Stimulated activated CD8-positive, alpha-beta memory T cell treated with anti-CD3 and anti-CD28 coated beads, Interleukin-7, amount 100 ng/mL, for 24 hours (primary cell): Measurements from ENCODE around the gene KLF13.
A peak's percentile ranks its signal among the peaks of the same experiment; 100 is the strongest.

Source experiments
- DNase-seq: peaks from one replicate; pipeline ENCODE4 v3.0.0-alpha.2; 2020; ENCODE audit warnings: low read depth

Gene KLF13

DNA sequence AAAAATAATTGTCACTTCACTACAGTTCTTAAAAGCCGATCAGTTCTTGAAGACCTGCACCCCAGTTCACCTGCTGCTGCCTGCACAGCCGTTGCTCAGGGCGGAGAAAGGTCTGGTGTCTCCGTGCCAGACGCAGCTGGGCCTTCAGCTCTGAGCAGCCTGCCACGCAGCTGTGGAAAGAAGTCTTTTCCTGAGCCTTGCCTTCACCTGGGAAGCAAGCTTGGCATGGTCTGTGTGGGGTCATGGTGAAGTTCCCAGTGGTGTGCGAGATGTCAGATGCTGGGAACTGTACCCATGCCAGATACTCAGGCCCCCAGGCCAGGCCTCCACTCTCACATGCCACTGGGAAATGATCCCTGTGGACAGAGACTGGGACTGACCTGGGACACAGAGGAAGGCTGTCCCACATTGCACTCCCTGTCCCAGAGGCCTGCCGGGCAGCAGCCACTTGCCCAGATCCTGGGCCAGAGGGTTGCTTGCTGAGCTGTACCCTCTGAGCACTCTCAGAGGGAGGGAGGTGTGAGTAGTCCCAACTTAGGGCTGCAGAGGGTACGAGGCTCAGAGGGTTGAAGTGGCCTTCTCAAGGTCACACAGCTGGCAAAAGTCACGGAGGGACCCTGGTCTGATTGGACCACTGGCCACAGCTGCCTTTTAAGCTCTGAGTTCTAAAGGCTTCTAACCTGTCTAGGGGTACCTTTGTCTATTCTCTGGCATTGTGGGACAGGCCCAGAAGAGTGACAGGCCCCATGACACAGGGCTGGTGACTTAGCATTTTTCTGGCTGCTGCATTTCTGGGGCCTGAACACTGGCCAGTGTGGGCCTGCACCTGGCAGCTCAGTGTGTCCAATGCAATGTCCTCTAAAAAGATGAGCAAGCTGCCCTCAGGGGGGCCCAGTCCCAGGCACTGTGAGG is 55.4 kb downstream of the KLF13 start:
- DNase-seq, result no peak

DNA sequence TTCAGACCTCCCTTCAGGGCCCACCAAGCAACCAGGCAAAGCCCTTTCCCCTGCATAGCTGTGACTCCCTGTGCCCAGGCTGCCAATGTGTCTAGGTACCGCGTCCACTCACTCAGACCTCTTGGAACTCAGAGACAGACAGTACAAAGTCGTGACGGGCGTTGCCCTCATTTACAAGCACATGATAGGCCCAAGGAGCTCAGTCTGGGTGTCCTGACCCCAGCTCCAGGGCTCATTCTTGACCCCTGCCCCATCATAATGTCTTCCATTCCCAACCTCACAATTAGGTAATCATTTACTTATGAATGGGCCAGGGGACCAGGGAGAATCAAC is 56.0 kb downstream of the KLF13 start:
- DNase-seq, result no peak

DNA sequence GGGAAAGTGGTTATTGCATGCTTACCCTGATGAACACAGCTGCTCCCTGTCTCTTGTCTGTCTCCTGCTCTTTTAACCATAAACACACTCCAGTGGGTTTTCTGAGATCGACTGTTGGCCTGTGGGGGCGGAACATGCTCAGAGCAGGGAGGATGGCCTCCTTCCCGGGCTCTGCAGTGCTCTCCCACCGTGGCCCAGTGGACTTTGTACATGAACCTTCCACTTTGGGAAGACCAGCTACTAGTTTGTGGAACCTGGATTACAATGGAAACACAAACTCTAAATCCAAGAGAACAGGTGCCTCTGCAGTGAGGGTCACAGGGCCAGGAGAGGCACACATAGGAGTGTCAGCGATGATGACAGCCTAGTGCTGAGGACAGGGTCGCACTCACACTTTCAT is 56.5 kb downstream of the KLF13 start:
- no peak for DNase-seq

DNA sequence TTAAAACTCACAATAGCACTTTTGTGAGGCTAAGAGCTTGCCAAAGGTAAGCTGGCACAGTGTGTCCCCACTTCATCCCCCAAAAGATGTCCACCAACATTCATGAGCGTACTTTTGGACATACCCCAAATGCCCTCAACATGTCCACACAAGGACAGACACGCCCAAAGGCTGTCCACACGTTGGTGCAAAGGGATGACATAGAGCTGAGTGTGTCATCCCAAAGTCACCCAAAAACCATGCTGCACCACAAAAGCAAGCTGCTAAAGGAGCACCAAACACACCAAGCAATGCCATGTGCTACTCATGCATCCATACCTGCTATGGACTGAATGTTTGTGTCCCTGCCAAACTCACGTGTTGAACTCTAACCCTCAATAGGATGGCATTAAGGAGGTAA is 57.9 kb downstream of the KLF13 start:
- DNase-seq, result no peak

DNA sequence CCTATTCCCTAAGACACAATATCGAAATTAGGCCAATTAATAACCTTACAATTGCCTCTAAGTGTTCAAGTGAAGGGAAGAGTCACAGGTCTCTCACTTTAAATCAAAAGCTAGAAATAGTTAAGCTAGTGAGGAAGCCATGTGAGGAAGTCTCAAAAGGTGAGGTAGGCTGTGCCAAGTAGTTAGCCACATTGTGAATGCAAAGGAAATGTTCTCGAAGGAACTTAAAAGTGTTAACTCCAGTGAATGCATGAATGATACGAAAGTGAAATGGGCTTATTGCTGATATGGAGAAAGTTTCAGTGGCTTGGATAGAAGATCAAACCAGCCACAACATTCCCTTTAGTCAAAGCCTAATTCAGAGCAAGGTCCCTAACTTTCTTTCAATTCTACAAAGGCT is 59.1 kb downstream of the KLF13 start:
- DNase-seq, result no peak

DNA sequence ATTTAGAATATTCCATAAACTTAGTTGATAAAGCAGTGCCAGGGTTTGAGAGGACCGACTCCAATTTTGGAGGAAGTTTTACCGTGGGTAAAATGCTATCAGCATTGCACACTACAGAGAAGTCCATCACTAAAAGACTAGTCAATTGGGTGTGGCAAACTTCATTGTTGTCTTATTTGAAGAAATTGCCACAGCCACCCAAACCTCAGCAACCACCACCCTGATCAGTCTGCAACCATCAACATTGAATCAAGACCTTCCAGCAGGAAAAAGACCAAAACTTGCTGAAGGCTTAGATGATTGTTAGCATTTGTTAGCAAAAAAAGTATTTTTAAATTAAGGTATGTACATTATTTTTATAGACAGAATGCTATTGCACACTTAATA is 60.5 kb downstream of the KLF13 start:
- DNase-seq, result no peak

DNA sequence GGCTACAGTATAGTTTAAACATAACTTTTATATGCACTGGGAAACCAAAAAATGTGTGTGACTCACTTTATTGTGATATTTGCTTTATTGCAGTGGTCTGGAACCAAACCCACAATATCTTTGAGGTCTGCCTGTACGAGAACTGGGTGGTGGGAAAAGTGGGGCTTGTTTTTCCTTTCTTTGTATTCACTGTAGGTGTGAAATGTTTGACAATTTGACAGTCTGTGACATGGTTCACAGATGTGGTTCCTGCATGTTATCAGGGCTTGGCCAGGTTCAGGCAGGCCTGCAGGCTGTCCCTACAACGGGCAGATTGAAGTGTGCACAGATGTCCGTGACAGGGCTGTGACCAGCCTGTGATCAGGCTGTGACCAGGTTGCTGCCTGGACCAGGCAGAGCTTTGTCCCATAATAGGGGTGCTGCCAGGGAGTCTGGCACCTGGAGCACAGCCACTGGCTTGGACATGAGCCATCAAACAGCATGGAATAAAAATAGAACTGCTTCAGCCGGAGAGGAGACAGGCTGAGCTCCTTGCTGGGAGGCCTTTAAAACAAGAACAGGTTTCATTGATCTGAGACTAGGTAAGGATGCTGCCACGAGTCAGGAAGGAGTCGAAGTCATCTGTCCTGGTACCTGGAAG is 61.0 kb downstream of the KLF13 start:
- no peak for DNase-seq

DNA sequence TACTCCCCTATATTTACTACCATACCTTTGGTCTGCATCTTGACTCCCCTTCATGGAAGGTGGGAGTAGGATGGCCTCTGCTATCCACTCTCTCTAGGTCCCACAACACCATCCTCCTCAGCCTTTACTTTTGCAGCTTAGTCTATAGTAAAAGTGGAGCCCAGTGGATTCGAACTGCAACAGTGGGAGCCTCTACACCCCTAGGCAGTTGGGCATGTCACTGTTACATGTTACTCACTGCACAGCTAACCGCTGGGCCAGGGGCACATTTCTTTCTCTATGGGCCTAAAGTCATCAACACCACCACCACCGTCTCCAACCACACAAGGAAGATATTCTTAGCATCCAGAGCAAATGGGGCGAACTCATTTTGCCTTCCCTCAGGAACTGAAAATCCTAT is 62.9 kb downstream of the KLF13 start:
- no peak for DNase-seq

DNA sequence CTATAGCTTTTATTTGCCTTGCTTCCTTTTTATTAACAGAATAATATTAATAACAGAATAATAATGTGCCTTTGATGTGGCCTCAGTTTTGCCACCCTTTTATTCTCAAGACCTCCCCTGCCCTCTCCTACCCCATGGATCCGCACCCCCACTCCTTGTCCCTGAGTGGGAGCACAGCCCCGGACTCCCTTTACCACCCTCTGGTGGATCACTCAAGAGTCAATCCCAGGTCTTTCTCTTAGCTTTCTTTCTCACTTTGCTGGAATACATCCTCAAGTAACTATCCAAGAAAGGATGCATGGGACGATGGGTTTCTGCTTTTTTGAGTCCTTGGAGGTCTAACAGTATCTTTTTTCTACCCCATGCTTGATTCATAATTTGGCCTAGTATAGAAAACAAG is 63.4 kb downstream of the KLF13 start:
- DNase-seq, result no peak

DNA sequence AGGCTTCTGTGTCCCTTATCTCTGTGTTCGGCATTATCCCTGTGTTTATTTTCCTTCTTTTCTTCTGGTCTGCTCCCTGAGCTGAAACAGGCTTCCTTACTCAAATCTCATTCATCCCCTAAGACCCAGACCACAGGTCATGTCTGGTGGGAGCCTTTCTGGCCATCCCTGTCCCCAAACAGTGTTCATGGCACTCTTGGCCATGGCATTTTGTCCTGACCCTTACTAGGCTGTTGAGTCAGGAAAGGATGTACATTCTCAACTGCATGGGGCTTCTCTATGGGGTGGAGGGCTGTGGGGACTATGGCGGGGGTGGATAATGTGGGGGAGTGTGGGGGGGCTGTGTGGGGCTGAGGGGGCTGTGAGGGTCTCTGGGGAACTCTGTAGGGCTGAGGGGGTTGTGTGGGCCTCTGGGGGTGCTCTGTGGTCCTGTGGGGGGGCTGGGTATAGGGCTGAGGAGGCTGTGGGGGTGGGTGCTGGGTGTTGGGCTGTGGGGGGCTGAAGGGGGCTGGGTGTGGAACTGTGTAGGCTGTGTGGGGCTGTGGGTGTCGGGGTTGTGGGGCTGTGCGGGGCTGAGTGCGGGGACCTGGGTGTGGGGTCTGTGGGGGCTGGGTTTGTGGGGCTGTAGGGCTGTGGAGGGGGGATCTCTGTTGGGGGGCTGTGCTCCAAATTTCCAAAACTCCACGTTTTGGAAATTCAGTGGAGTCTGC is 64.3 kb downstream of the KLF13 start:
- DNase-seq, result no peak

DNA sequence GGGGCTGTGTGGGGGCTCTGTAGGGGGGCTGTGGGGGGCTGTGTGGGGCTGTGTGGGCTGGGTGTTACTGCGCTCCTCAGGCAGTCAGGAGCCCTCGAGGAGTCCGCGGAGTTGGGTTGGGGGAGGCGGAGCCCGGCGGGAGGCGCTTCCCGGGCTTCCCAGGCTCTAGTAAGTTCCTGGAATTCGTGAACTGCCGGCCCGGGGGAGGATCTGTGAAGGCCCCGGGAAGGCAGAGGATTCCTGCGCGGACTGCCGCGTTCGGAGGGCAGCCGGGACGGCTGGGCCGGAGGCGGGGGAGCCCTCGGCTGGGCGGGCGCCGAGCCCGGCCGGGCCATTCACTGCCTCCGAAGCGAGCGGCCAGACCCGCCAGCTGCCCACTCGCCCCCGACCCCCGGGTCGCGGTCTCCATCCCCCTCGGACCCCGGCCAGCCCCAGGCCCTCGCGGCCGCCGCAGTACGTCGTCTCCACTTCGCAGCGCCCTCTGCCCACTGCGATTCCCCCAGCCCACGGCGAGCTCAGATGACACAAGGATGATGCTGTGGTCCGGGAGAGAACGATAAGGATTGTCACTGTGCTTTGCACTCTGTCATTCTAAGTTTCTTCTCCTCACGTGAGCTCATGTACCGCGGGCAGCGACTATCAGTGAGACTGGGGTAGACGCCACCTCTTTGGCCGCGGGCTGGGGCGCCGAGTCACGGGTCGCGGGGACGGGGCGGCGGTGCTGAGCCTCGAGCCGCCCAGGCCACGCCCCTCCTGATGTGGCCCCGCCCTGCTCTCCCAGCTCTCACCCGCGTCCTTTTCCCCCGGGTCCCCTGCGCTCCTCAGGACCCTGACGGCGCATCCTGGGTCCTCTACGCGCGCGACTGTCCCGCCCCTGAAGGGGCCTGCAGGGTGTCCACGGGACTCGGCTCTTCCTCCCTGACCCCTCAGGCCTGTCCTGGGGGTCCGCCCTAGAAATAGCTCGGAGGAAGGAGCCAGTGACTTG is 65.3 kb downstream of the KLF13 start:
- peak; percentile 65 for DNase-seq

DNA sequence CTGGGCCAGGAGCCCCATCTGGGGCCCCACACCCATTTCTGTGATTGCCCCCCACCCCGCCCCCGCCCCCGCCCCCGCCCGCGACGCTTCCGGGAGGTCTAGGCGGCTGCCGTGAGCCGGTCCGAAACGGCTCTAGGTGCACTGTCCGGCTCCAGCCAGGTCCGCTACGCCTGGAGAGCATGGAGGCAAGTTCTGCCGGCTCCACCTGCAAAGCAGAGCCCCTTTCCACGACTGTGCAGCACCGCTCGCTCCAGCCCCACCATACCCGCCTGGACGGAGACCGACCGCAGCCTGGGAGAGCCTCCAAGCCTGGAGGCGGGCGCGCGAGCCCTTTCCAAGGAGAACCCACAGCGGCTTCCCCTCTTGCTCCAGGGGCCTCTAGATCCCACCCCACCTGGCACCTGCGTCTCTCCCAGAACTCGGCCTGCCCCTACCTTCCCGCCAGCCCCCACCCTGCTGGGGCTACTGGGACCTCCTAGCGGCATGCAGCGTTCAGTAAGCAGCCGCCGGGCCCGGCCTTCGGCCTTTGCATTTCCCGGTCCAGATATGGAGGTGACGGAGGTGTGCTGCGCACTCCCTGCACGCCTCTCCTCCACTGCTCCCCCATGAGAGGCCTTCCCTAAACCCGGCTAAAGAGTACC is 66.2 kb downstream of the KLF13 start:
- DNase-seq, result no peak

DNA sequence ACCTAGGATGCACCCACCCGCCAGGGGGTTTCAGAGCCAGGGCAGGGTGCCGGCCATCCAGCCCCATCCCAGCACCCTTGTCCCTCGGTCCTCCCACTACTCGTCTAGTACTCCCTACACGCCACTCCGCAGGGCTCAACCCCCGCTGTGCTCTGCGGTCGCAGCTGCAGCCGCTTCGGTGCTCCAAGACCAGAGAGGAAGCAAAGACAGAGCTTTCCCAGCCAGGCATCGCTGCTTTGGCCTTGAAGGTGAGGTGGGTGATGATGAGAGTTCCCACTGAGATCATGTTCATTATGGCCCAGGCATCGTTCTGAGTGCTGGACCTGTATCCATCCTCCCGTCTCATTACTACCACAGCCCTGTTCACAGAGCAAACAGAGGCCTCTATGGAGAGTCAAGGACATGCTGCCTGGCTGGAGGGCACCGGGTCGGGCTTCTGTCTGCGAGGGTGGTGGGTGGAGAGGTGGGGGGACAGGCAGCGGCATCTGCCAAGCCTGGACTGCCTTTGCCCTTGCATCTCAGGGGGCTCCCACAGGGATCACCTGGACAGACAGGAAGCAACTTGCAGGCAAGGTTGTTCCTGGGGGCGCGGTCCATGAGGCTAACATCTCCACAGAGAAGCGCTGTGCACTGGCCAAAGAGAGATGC is 66.9 kb downstream of the KLF13 start:
- DNase-seq, result no peak

DNA sequence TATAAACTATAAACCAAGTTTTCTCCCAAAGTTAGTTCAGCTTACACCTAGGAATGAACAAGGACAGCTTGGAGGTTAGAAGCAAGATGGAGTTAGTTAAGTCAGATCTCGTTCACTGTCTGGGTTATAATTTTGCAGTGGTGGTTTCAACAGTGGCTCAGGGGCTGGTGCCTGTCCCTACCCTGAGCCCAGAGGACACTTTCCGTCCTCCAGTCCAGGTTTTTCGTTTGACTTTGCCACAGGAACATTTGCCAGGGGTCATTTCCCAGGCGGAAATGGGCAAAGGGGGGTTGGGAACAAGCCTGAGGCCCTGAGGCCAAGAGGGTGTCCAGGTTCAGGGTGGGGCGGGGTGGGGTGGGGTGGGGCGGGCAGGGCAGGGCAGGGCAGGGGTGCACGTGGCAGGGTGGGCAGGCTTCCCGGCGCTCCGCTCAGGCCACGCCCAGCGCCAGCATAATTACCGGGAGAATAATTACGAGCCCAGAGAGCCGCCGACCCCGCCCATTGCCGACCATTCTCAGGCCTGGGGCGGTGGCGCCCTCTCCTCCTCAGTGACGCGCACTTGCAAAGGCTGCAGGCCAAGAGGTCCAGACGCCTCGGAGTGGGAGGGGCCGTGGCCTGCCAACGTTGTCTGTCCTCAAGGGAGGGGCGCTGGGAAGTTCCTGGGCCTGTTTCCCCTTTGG is 70.4 kb downstream of the KLF13 start:
- DNase-seq, result no peak

DNA sequence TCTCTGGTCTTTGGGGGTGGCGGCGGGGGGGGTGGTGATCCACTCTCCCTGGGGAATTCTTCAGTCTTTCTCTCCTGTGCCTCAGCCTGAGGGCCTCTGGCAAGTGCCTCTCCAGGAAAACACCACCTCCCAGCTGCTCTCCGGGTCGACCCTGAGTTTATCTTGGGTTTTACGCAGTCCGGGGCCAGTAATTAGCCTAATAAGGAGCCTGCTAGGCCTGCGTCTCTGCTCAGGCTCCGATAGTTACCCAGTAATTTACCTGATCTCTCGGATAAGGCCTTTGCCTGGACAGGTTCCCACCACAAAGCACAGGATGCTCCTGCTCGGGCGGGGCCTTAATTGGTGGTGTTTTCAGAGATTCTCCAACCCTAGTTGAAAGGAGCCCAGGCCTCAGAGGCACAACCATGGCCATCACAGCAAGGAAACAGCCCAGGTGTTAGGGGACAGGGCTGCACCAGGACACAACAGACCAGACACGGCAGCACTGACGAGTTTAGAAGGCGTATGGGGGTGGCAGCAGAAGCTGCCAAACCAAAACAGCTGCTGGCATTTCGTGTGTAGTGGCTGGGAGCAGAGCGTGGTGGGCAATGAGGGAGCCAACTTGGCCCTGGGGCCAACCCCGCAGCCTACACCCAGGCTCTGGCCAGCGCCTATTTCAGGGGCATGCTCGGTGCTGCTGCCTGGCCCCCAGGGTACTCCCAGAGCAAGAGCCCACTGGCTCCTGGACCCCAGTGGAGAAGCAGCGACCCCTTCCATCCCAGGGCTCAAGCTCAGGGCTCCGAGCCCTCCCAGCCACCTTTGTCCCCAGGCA is 71.4 kb downstream of the KLF13 start:
- DNase-seq, result no peak

DNA sequence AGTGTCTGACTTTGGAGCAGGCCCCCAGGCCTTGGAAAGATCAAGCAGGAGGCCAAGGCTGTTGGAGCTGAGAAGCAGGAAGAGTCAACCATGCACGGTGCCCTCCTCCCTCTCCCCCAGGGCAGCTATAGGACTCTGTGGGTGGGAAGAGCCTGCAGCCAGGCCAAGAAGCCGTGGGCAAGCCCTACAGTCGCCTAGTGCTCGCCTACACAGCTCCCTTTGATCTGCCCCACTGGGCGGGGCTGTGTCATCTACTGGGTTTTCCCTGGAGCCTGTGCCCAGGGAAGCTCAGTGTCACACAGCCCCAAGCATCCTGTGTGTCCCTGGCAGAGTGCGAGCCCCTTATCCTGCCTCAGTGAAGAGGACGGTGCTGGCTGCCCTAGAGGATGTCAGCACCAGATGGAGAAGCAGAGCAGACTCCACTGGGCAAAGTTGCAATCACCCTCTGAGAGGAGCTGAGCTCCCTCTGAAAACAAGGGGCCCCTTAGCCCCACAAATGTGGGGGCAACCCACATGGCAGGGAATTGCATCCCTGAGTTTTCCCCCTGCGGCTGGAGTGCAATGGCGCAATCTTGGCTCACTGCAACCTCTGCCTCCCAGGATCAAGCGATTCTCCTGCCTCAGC is 72.2 kb downstream of the KLF13 start:
- DNase-seq, result no peak

DNA sequence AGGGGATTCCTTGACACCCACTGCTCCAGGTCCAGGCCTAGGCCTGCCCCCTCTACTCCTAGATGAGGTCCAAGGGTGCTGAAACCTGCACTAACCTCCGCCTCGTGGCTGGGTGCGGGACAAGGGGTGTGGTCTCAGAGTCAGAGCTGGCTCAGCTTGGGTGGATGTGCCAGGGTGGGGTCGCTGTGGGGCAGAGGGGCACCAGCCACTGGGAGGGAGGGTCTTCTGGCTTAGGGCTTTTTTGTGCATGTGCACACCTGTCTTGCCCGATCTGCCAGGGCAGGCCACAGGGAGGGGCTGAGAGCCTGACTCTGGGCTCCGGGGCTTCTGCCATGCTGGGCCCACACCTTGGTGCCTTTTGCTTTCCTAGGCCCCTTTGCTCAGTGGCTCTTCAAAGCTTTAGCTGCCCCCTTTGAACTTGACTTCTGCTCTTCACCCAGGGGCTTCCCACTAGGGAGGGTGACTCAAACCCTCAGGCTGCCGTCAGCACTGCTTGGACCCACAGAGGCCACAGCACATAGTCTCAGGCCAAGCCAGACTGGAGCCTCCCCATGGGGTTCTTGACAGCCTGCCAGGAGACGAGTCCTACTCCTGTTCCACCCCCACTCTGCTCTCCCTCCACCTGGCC is 73.0 kb downstream of the KLF13 start:
- DNase-seq, result no peak

DNA sequence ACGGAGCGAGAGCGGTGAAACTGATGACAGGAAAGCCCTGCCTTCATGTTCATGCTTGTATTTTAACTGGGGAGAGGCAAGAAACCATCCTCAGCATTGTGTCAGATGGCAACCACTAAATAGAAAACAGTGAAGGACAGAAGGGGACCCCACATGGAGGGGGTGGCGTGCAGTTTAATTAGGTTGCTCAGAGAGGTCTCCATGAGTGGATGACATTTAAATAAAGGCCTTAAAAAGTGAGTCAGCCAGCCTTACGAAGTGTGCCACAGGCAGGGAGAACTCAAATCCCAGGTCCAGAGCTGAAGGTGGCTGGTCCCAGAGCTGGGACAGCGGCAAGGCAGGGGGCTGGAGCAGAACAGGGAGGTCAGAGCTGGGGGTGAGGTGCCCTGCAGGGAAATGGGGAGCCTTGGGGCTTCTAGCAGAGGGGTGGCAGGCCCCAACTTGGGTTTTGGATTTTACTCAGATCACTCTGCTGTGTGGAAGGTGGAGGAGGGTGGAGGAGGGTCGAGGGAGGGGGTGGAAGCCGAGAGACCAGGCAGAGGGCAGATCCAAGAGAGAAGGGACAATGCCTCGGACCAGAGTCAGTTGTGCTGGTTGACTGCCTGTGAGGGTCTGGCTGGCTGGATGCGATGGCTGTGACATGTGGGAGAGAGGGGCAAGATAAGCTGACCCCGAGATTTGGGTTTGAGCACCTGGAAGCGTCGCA is 73.7 kb downstream of the KLF13 start:
- DNase-seq, result no peak
